T-helper 1 cell treated with Interleukin-12 subunit alpha and Interleukin-12 subunit beta and Interleukin-4 antibody, amounts not matched to agents 30 ng/mL and 1 ng/mL, for 36 hours (primary cell): ENCODE results near the gene MAT1A. TPM values are rescaled to one million over a fixed set of nuclear protein-coding genes. Genes with fewer than 3 reads are reported as not detected.
"Not testable (repeated sequence)": the region's sequence is repeated elsewhere in the genome, so short reads cannot be mapped to it uniquely, and the experiment has no call there.

ENCODE experiments used
- intact Hi-C: fragments of 100-400 bp; cut with micrococcal nuclease; formaldehyde crosslinking; loops from one replicate; pipeline ENCODE4 v1.15.1; 2024
- total RNA-seq: library from RNA; stranded (reverse); gene quantifications from 2 replicates; pipeline ENCODE4 v1.2.3, GENCODE V29; 2022

Gene MAT1A
- not detected in 2 replicates for total RNA-seq

- intact Hi-C loops, result no loop called here
These were observed at the start of gene MAT1A for GRCh38 chr10:80289451-80290287. MAT1A (minus strand) TSS chr10:80289658; CDS start chr10:80289423, 235 bp downstream.

- intact Hi-C loops, result no loop called here
These were observed 44.5 kb upstream of the MAT1A start for GRCh38 chr10:80333983-80334382.

DNA sequence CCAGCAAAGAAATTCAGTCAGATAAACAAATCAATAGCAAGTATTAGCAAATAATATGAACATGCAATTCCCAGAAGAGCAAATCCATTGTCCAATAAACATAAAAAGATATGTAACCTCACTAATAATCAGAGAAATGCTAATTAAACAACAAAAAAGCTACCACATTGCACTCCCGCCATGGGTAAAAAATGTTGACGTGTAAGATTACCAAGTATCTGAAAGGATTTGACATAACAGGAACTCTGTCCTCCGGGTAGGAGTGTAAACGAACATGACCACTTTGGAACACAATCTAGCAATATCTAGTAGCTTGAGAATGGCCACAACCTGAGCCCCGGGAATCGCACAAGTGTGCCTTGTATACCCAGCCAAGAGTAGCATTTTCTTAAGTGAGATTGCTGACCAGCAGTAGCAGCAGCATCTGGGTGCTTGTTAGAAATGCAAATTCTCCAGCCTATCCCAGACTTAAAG is 35.5 kb upstream of the MAT1A start:
- intact Hi-C loops, result no loop called here

DNA sequence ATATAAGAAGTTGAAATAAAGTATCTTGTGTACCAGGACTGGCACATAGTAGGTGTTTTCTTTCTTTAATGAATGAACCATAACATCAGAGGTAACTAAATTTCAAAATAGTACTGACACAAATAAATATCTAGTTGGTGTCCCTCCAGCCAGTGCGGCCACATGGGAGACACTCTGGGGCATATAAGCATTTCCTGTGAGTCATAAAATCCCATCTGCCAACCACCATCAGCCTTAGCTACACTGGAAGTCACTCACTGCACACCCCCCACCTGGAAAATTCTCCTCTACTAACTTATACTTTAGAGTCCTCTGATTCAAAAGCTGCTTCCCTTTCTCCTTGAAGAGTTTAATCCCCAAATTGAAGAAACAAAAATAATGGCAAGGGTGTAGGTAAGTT is 34.6 kb upstream of the MAT1A start:
- intact Hi-C loops, result no loop called here

DNA sequence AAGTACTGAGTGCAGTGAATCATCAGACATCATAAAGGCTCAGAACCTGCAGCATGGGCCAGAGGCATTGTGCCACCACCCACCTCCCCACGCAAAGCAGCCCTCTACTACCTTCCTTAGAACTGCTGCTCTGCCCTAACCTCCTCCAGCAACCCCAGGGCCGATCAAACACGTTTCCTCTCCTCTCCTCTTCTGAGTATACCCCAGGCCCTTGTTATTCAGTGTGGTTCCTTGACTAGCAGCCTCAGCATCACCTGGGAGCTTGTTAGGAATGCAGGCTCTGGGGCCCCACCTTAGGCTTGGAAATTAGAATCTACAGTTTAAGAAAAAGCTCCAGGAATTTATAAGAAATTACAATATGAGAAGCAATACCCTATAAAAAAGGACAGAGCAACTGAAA is 33.9 kb upstream of the MAT1A start:
- intact Hi-C loops, result no loop called here

DNA sequence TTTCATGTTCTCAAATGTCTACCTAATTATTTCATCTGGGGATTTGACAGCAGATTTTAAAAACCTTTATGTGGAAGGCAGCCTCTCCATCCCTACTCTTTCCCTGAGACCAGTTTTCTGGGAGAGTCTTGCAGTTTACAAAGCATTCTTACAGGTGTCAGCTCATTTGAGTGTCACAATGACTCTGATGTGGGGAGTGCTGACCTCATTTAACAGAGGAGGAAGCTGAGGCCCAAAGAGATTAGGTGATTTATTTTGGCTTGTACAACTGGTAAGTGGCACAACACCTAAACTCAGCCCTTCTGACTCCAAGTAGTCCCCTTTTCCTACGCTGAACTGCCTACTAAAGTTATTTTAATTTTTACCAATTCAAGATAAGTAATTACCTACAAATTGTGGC is 33.3 kb upstream of the MAT1A start:
- intact Hi-C loops, result no loop called here

- intact Hi-C loops, result no loop called here
These were observed 32.7 kb upstream of the MAT1A start for GRCh38 chr10:80322158-80322557.

DNA sequence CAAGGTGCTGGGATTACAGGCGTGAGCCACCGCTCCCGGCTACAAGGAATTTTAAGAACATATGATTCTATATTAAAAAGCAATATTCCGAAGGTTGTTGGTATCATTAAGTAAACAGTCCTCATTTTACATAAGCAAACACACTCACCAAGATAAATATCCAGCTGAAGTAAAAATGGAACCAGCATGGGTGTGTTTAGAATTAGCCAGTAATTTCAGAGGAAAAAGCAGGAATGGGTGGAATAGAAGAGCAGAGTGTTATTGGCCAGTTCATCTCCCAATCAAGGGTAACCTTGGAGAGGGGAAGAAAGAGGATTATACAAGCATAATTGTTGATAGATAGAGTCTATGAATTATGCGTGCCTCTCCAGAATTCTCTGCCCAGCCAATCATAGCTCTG is 31.7 kb upstream of the MAT1A start:
- intact Hi-C loops, result no loop called here

- intact Hi-C loops, result no loop called here
These were observed 30.9 kb upstream of the MAT1A start for GRCh38 chr10:80320377-80320776.

- intact Hi-C loops, result no loop called here
These were observed 30.4 kb upstream of the MAT1A start for GRCh38 chr10:80319725-80320290.

DNA sequence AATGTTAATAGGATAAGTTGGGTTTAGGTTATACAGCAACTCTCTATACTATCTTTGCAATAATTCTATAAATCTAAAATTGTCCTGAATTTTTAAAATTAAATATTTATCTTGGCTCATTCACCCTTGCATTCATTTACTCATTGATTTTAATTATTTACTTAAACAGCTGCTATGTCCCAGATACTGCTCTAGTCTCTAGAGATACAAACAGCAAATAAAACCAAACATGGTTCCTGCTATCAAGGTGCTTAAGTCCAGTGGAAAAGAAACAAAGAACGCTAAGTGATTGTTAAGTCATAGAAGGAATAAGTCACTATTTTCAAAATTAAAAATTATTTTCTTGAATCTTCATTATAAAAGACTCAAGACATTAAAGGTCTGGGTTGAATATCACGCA is 29.9 kb upstream of the MAT1A start:
- intact Hi-C loops, result no loop called here

DNA sequence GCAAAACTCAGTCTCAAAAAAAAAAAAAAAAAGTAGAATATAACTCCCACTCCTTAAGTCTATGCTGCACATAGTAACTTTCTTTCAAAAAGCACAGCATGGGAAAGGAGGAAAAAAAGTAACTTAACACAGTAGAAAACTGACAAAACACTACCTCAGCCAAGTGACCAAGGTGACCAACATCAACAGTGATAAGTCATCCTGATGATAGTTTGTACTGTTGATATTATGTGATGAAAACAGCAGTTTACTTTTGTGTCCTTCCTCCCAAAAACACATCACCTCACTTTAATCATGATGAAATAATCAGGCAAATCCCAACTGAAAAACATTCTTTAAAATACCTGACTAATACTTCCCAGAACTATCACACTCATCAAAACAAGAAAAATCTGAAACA is 29.3 kb upstream of the MAT1A start:
- intact Hi-C loops, result no loop called here

DNA sequence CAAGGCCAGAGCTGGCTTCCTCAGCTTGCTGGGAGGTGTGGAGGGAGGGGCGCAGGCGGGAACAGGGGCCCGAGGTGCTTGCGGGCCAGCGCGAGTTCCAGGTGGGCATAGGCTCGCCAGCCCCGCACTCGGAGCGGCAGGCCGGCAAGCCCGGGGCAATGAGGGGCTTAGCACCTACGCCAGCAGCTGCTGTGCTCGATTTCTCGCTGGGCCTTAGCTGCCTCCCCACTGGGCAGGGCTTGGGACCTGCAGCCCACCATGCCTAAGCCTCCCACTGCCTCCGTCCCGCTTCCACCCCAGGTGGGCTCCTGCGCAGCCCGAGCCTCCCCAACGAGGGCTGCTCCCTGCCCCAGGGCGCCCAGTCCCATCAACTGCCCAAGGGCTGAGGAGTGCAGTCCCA is 25.9 kb upstream of the MAT1A start:
- intact Hi-C loops, result no loop called here

DNA sequence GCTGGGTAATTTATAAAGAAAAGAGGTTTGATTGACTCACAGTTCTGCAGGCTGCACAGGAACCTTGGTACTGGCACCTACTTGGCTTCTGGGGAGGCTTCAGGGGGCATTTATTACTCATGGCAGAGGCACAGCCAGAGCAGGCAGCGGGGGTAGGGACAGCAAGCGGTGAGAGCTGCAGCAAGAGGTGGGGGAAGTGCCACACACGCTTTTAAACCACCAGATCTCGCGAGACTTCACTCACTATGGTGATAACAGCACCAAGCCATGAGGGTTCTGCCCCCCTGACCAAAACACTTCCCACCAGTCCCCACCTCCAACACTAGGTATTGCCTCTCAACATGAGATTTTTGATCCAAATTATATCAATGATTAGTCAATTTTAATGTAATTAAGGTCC is 24.1 kb upstream of the MAT1A start:
- intact Hi-C loops, result no loop called here

DNA sequence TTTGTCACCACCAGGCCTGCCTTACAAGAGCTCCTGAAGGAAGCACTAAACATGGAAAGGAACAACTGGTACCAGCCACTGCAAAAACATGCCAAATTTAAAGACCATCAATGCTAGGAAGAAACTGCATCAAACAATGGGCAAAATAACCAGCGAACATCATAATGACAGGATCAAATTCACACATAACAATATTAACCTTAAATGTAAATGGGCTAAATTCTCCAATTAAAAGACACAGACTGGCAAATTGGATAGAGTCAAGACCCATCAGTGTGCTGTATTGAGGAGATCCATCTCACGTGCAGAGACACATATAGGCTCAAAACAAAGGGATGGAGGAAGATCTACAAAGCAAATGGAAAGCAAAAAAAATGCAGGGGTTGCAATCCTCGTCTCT is 16.5 kb upstream of the MAT1A start:
- intact Hi-C loops, result not testable (repeated sequence)

DNA sequence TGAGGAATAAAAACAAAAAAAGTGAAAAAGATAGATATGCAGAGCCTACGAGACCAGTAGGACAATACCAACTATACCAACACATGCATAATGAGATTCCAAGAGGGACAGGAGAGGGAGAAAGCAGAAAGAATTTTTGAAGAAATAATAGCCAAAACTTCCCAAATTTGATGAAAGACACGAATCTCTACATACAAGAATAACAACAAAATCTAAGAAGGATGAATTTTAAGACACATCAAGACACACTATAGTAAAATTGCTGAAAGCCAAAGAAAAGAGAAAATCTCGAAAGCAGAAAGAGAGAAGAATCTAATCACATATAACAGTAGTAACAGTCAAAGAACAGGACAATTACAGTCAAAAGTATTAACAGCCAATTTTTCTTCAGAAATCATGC is 7.5 kb upstream of the MAT1A start:
- intact Hi-C loops, result no loop called here

DNA sequence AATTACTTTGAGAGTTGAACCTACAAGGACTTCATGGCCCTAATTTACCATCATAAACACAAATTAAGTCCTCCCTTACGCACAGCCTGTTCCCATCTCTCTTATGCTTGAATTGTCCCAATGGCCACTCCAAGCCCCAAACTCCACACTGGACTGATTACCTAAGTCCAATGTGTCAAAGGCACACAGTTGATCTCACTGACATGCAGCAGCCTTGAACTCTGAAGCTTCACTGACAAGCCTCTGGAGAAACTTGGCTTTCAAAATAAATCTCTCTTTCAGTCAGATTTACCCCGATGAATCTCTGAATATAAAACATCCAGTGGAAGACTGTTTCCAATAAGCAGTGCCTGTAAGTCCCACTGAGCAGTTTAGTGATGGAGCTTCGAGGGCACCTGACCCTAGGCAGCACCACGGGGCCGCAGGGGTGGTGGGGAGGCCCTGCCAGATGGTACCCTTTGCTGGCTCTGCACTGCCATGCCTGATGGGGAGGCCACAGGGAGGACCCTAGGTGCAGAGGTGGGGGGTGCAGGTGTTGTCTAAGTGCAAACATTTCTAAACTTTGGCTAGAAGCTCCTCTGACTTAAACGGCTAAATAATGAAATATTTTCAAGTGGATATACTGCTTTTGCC is 3.3 kb upstream of the MAT1A start:
- intact Hi-C loops, result no loop called here

- intact Hi-C loops, result no loop called here
These were observed 1.2 kb upstream of the MAT1A start for GRCh38 chr10:80290474-80291220.

DNA sequence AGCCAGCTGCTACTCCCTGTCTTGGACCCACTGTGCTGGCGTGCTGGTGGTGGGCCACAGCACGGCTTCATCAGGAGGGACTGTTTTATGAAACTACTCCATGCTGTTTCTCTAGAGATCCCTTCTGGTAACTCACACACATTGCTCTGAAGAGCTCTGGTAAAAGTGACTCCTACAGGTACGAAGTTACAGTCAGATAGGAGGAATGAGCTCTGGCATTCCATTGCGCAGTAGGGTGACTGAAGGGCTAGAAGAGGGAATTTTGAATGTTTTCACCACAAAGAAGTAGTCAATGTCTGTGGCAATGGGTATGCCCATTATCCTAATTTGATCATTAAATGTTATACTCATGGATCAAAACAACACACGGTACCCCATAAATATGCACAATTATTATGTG is 609 bp downstream of the MAT1A start:
- intact Hi-C loops, result no loop called here

GRCh38 chr10:80284522-80284921 is 4.9 kb downstream of the MAT1A start:
- intact Hi-C loops, result no loop called here

DNA sequence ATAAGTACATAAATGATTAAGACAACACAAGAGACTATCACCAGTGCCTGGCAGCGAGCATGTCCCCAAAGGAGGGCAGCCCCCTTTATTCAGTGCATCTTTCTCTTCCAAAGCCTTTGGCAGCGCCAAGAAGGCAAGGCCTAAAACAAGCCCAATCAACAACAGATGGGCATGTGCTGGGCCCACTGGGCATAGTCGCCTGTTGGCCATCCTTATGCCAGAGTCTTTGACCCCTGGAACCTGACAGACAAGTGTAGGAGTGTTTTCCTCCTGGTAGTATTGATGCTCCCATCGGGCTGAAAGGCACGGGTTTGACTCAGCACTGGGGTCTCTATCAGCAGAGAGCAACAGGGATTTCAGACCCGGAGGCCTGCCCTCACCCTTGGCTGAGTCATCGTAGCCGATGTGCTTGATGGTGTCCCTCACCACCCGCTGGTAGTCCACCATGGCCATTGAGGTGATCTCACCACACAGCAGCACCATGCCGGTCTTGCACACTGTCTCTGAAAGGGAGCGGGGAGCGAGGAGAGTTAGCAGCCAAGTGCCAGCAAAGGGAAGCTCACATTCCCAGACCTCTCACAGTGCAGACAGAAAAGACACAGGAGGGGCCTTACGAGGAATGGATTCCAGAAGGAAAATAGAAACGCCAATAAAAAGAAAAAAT is 5.8 kb downstream of the MAT1A start:
- intact Hi-C loops, result no loop called here
